K562 (cell line): Measurements from ENCODE around the gene UBAC2. TPM values are rescaled to one million over a fixed set of nuclear protein-coding genes. Genes with fewer than 3 reads are reported as not detected.

Experiments
- ARID1B ChIP-seq: fragments of 450-650 bp; IDR thresholded peaks from 2 replicates; pipeline ENCODE4 v1.6.1; 2016; ENCODE audit warnings: antibody characterized with exemption, mild to moderate bottlenecking, inconsistent platforms
- BHLHE40 ChIP-seq: IDR thresholded peaks from 2 replicates; pipeline ENCODE4 v1.6.1; 2011; ENCODE audit warnings: low read length, improper control_type of control experiment
- BMI1 ChIP-seq: fragments of 150-350 bp; IDR thresholded peaks from 2 replicates; pipeline ENCODE4 v1.6.1; 2014; ENCODE audit warnings: low read length
- BRF2 ChIP-seq: IDR thresholded peaks from 3 replicates; pipeline ENCODE4 v1.6.1; 2011; ENCODE audit warnings: borderline replicate concordance, mild to moderate bottlenecking; ENCODE audit not compliant: insufficient read length, insufficient read depth
- COPS2 ChIP-seq: fragments of 450-650 bp; conservative IDR thresholded peaks from 2 replicates; pipeline ENCODE4 v1.6.1; 2016; ENCODE audit warnings: mild to moderate bottlenecking, moderate library complexity
- CXXC5 ChIP-seq: fragments of 250-450 bp; sonication (Bioruptor Pico); IDR thresholded peaks from 2 replicates; pipeline ENCODE4 v1.8.0; 2022; ENCODE audit warnings: inconsistent platforms, mild to moderate bottlenecking, moderate library complexity
- DPF2 ChIP-seq: fragments of 450-650 bp; IDR thresholded peaks from 2 replicates; pipeline ENCODE4 v1.6.1; 2016
- EP400 ChIP-seq: fragments of 450-650 bp; IDR thresholded peaks from 2 replicates; pipeline ENCODE4 v1.6.1; 2017; ENCODE audit warnings: antibody characterized with exemption, mild to moderate bottlenecking, moderate library complexity
- ESRRA ChIP-seq: fragments of 450-650 bp; IDR thresholded peaks from 2 replicates; pipeline ENCODE4 v1.6.1; 2014; ENCODE audit warnings: low read depth, mild to moderate bottlenecking, moderate library complexity, borderline replicate concordance
- GTF2A2 ChIP-seq: IDR thresholded peaks from 2 replicates; pipeline ENCODE4 v1.6.1; 2016; ENCODE audit warnings: mild to moderate bottlenecking, missing genetic modification characterization, missing compliant biosample characterization
- HDGF ChIP-seq: fragments of 450-650 bp; IDR thresholded peaks from 2 replicates; pipeline ENCODE4 v1.6.1; 2016
- ID3 ChIP-seq, 2 experiments: fragments of 250-450 bp in 1 of 2; fragments of 450-650 bp in 1 of 2; sonication (Bioruptor Pico) in 1 of 2; IDR thresholded peaks; 2 replicates each; pipeline versions ENCODE4 v1.6.1 to v1.8.0; 2016 to 2021; ENCODE audit warnings: mild to moderate bottlenecking in 2 of 2, moderate library complexity in 2 of 2, missing compliant biosample characterization in 1 of 2, missing genetic modification characterization in 1 of 2
- ILK ChIP-seq: fragments of 450-650 bp; IDR thresholded peaks from 2 replicates; pipeline ENCODE4 v1.6.1; 2016; ENCODE audit warnings: missing genetic modification characterization, low read depth, mild to moderate bottlenecking, missing compliant biosample characterization, moderate library complexity, borderline replicate concordance
- JUN ChIP-seq, 2 experiments: sonication (generic) in 1 of 2; formaldehyde crosslinking in 1 of 2; IDR thresholded peaks; 2 replicates each; pipeline versions ENCODE4 v1.6.1 to v1.8.0; 2012 to 2022; ENCODE audit warnings: borderline replicate concordance in 2 of 2, mild to moderate bottlenecking in 2 of 2, improper control_type of control experiment in 1 of 2, low read depth in 1 of 2, low read length in 1 of 2, missing genetic modification reagents in 1 of 2
- L3MBTL2 ChIP-seq: fragments of 450-650 bp; IDR thresholded peaks from 2 replicates; pipeline ENCODE4 v1.6.1; 2016; ENCODE audit warnings: mild to moderate bottlenecking, moderate library complexity
- LARP7 ChIP-seq: fragments of 450-650 bp; IDR thresholded peaks from 2 replicates; pipeline ENCODE4 v1.6.1; 2016
- MAX ChIP-seq: sonication (generic); formaldehyde crosslinking; IDR thresholded peaks from 2 replicates; pipeline ENCODE4 v1.9.0; 2022; ENCODE audit warnings: mild to moderate bottlenecking, missing genetic modification reagents
- MNT ChIP-seq, 2 experiments: fragments of 450-650 bp; conservative IDR thresholded peaks; 2 replicates each; pipeline ENCODE4 v1.6.1; 2017; ENCODE audit warnings: mild to moderate bottlenecking in 2 of 2, moderate library complexity in 2 of 2
- NRF1 ChIP-seq, 2 experiments: fragments of 450-650 bp; IDR thresholded peaks in 1 of 2; conservative IDR thresholded peaks in 1 of 2; 2 replicates each; pipeline ENCODE4 v1.6.1; 2014; ENCODE audit warnings: mild to moderate bottlenecking in 2 of 2
- SMARCE1 ChIP-seq: fragments of 450-650 bp; IDR thresholded peaks from 2 replicates; pipeline ENCODE4 v1.7.1; 2016; ENCODE audit warnings: mild to moderate bottlenecking
- SOX6 ChIP-seq: fragments of 450-650 bp; IDR thresholded peaks from 2 replicates; pipeline ENCODE4 v1.6.1; 2014; ENCODE audit warnings: mild to moderate bottlenecking
- TAL1 ChIP-seq: fragments of 450-650 bp; IDR thresholded peaks from 2 replicates; pipeline ENCODE4 v1.6.1; 2016; ENCODE audit warnings: mild to moderate bottlenecking
- TEAD4 ChIP-seq, 2 experiments: sonication (generic) in 1 of 2; formaldehyde crosslinking in 1 of 2; IDR thresholded peaks; 2 replicates each; pipeline versions ENCODE4 v1.6.1 to v1.8.0; 2012 to 2022; ENCODE audit warnings: borderline replicate concordance in 1 of 2, inconsistent platforms in 1 of 2, low read length in 1 of 2, mild to moderate bottlenecking in 1 of 2, missing genetic modification reagents in 1 of 2
- TOE1 ChIP-seq, 2 experiments: fragments of 450-650 bp in 1 of 2; sonication (generic) in 1 of 2; formaldehyde crosslinking in 1 of 2; IDR thresholded peaks; 2 replicates each; pipeline versions ENCODE4 v1.7.1 to v1.8.0; 2016 to 2022; ENCODE audit warnings: borderline replicate concordance in 2 of 2, mild to moderate bottlenecking in 2 of 2, antibody characterized with exemption in 1 of 2, inconsistent platforms in 1 of 2, low read depth in 1 of 2, missing genetic modification reagents in 1 of 2, moderate library complexity in 1 of 2
- TRIM24 ChIP-seq, 2 experiments: fragments of 450-650 bp; IDR thresholded peaks; 2 replicates each; pipeline ENCODE4 v1.6.1; 2016
- ZNF644 ChIP-seq: fragments of 200-800 bp; sonication (Bioruptor generic); IDR thresholded peaks from 2 replicates; pipeline ENCODE4 v1.6.1; 2016; ENCODE audit warnings: low read depth, missing genetic modification characterization, missing compliant biosample characterization
- polyA plus RNA-seq, 8 experiments: library from polyadenylated mRNA; depleted of rRNA in 4 of 8; stranded (reverse) in 5 of 8; unstranded in 3 of 8; fragments of >200 nt; fragmentation: Nextera tagmentation in 2 of 8; fragmentation: Illumina TruSeq in 1 of 8; extraction: Ambion mirVana in 2 of 8; extraction: Trizol in 1 of 8; gene quantifications; 2 replicates each; pipeline versions ENCODE4 v1.2.1 to v1.2.3, GENCODE V29; 2011 to 2014; ENCODE audit warnings: inconsistent platforms in 1 of 8, missing spikeins in 1 of 8
- total RNA-seq, 7 experiments: library from RNA; depleted of rRNA in 6 of 7; stranded (reverse); fragments of >200 nt in 6 of 7; fragmentation: Illumina TruSeq in 2 of 7; extraction: Trizol in 2 of 7; gene quantifications; 2 replicates each; pipeline versions ENCODE4 v1.2.1 to v1.2.3, GENCODE V29; 2011 to 2021; ENCODE audit warnings: low replicate concordance in 1 of 7

Gene UBAC2
- total and polyA plus RNA-seq, 9 of the 15 experiments (the other 6 are each of a cell fraction or from before 2014, with no cell fraction given), result 6.0 to 84.1 (median 32.3) TPM

GRCh38 chr13:99434258-99434788, 233.7 kb downstream of the UBAC2 start (continued):
- TF ChIP-seq L3MBTL2 (peak; percentile 74), BRF2 (no peak), HDGF (no peak), SOX6 (peak; percentile 72), ZNF644 (no peak), BHLHE40 (peak; percentile 62; the same call in 1 of the 2 replicates), MAX (CRISPR knock-in tag) (0 out of 2 replicates have a peak, but pooled peaks have one; percentile 34), GTF2A2 (tag) (no peak), MNT (conservative IDR thresholded peaks at IDR 0.05) (peak; percentile 42 to 43; a peak in 1 of 4 replicates), LARP7 (no peak), TEAD4 (IDR thresholded peaks at IDR 0.05; ENCODE audit: low read length) (peak; percentile 29; the same call in 1 of the 2 replicates), TEAD4 (CRISPR knock-in tag; IDR thresholded peaks at IDR 0.05; ENCODE audit: borderline replicate concordance) (no peak), ESRRA (peak; percentile 92), JUN (IDR thresholded peaks at IDR 0.05; ENCODE audit: borderline replicate concordance, low read depth, low read length) (peak; percentile 51; the same call in 1 of the 2 replicates), JUN (CRISPR knock-in tag; IDR thresholded peaks at IDR 0.05; ENCODE audit: borderline replicate concordance) (no peak), SMARCE1 (0 out of 2 replicates have a peak, but pooled peaks have one; percentile 37), CXXC5 (peak; percentile 60), COPS2 (no peak), DPF2 (peak; percentile 73), ILK (tag) (no peak), ID3 (CRISPR knock-in tag; IDR thresholded peaks at IDR 0.05) (no peak), ID3 (tag; IDR thresholded peaks at IDR 0.05) (peak; percentile 79), TOE1 (IDR thresholded peaks at IDR 0.05; ENCODE audit: borderline replicate concordance) (peak; percentile 61; the same call in 1 of the 2 replicates), TOE1 (CRISPR knock-in tag; IDR thresholded peaks at IDR 0.05; ENCODE audit: borderline replicate concordance, low read depth) (no peak), ARID1B (peak; percentile 72), TRIM24 (IDR thresholded peaks at IDR 0.05) (peak; percentile 13 to 48; a peak in 1 of 4 replicates), EP400 (peak; percentile 50), NRF1 (conservative IDR thresholded peaks at IDR 0.05 in 1 of 2, IDR thresholded peaks at IDR 0.05 in 1 of 2) (peak in 1 of 2 experiments; percentile 30; a peak in 2 of 4 replicates), BMI1 (no peak), TAL1 (peak; percentile 33)
